DND-41 (cell line): Measurements from ENCODE around the gene CASS4.
"Not testable (repeated sequence)": the region's sequence is repeated elsewhere in the genome, so short reads cannot be mapped to it uniquely, and the experiment has no call there.

Experiments
- ATAC-seq: fragments of 200-7000 bp; cut with Tn5 transposase; 3 replicates; pipeline ENCODE4 v1.9.1; 2021; ENCODE audit warnings: low read depth; ENCODE audit not compliant: insufficient read depth
- DNase-seq: peaks from one replicate; pipeline ENCODE4 v3.0.0-alpha.2; 2020
- H2AFZ ChIP-seq: 2 replicates; pipeline ENCODE4 v1.6.0; 2012; ENCODE audit warnings: low read depth, low read length
- H3K27ac ChIP-seq: 2 replicates; pipeline ENCODE4 v1.5.1; 2012; ENCODE audit warnings: low read length, inconsistent platforms
- H3K27me3 ChIP-seq: fragments of 200-600 bp; sonication (generic); 2 replicates; pipeline ENCODE4 v1.6.0; 2012; ENCODE audit warnings: low read length, mild to moderate bottlenecking, inconsistent platforms; ENCODE audit not compliant: insufficient read depth, poor library complexity
- H3K36me3 ChIP-seq: 2 replicates; pipeline ENCODE4 v1.5.1; 2012; ENCODE audit warnings: low read length, inconsistent platforms; ENCODE audit not compliant: insufficient read depth
- H3K4me1 ChIP-seq: 2 replicates; pipeline ENCODE4 v1.5.1; 2012; ENCODE audit warnings: mild to moderate bottlenecking, low read length; ENCODE audit not compliant: insufficient read depth
- H3K4me2 ChIP-seq: 2 replicates; pipeline ENCODE4 v1.6.0; 2012; ENCODE audit warnings: mild to moderate bottlenecking, moderate library complexity, low read length, inconsistent platforms; ENCODE audit not compliant: insufficient read depth
- H3K4me3 ChIP-seq, 2 experiments: fragments of 200-600 bp in 1 of 2; shearing (Covaris generic) in 1 of 2; 2 replicates each; pipeline ENCODE4 v1.5.1; 2012 to 2016; ENCODE audit warnings: inconsistent platforms in 2 of 2, low read length in 2 of 2, mild to moderate bottlenecking in 2 of 2, low read depth in 1 of 2, moderate library complexity in 1 of 2
- H3K79me2 ChIP-seq: 2 replicates; pipeline ENCODE4 v1.6.0; 2012; ENCODE audit warnings: low read length, inconsistent platforms; ENCODE audit not compliant: insufficient read depth
- H3K9ac ChIP-seq: 2 replicates; pipeline ENCODE4 v1.6.0; 2012; ENCODE audit warnings: low read depth, mild to moderate bottlenecking, inconsistent platforms, low read length, moderate library complexity
- H3K9me3 ChIP-seq: 2 replicates; pipeline ENCODE4 v1.5.1; 2012; ENCODE audit warnings: low read length, moderate library complexity, mild to moderate bottlenecking, inconsistent platforms; ENCODE audit not compliant: insufficient read depth, severe bottlenecking
- H4K20me1 ChIP-seq: 2 replicates; pipeline ENCODE4 v1.6.0; 2012; ENCODE audit warnings: low read length; ENCODE audit not compliant: insufficient read depth
- CTCF ChIP-seq: IDR thresholded peaks from 2 replicates; pipeline ENCODE4 v1.5.1; 2012; ENCODE audit warnings: borderline replicate concordance, low read length, moderate library complexity, mild to moderate bottlenecking; ENCODE audit not compliant: poor library complexity, severe bottlenecking; ENCODE audit errors: extremely low read depth
- EZH2 ChIP-seq: IDR thresholded peaks from 3 replicates; pipeline ENCODE4 v1.6.1; 2012; ENCODE audit warnings: borderline replicate concordance, low read depth, mild to moderate bottlenecking, moderate library complexity, low read length, inconsistent platforms; ENCODE audit not compliant: severe bottlenecking

CASS4 gene

DNA sequence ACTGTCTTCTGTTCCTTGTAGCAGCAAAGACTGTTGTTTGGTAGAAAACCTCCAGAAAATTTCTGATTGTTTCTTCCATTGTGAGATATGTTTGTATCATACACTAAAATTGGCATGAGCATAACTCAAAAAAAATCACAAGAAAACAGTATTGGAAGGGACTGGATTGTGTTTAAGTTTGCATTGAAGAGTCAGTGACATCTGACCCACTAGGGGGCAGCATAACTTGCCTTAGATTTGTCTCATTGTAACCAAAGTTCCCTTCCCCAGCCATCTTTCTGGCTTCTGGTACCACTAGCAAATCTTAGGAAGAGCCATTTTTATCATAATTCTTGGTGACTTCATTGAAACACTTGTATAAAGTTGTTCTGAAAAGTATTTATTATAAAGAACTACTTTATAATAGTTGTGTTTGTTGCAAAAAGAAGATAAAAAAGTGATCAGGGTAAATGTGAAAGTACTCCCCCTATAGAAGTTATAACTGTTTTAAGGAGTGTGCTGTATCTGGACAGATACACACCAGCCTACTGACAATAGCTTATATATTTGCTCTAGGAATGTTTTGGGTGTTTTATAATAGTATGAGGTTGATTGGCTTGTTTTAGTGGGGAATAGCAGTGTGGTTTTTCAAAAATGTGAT, 11.9 kb upstream of the CASS4 start:
- Histone ChIP-seq H3K36me3 (peaks cover 96% of the 10 kb centered on the region), H3K27ac (no peak overlapping the region), H3K4me3 (no peak overlapping the region), H2AFZ (no peak overlapping the region), H3K4me2 (peak overlapping the region; percentile 11; the same call in 1 of the 2 replicates), H3K9me3 (no peaks in the 10 kb centered on the region), H3K27me3 (no peaks in the 10 kb centered on the region), H3K79me2 (peaks cover 53% of the 10 kb centered on the region), H4K20me1 (peaks cover 25% of the 10 kb centered on the region), H3K9ac (no peak overlapping the region), H3K4me1 (peaks cover 20% of the 10 kb centered on the region; the same call in 1 of the 2 replicates)
- ATAC-seq (peak; percentile 87), DNase-seq (peak; percentile 66)
- TF ChIP-seq EZH2 (no peak), CTCF (peak; percentile 84)

- Histone ChIP-seq H3K4me3 (no peak overlapping the region), H3K79me2 (peaks cover 33% of the 10 kb centered on the region), H3K9ac (no peak overlapping the region), H3K27me3 (no peaks in the 10 kb centered on the region), H3K4me2 (no peak overlapping the region), H3K4me1 (peaks cover 10% of the 10 kb centered on the region; the same call in 1 of the 2 replicates), H3K36me3 (peaks cover 93% of the 10 kb centered on the region), H2AFZ (no peak overlapping the region), H3K27ac (no peak overlapping the region), H3K9me3 (no peaks in the 10 kb centered on the region), H4K20me1 (peaks cover 31% of the 10 kb centered on the region)
- DNase-seq (no peak), ATAC-seq (no peak)
- TF ChIP-seq CTCF (no peak), EZH2 (no peak)
Measured at GRCh38 chr20:56403465-56403864, 8.6 kb upstream of the CASS4 start.

GRCh38 chr20:56405356-56405755, 6.7 kb upstream of the CASS4 start:
- not testable (repeated sequence) for H2AFZ ChIP-seq, H3K9me3 ChIP-seq, H3K9ac ChIP-seq, H3K4me3 ChIP-seq, H3K27me3 ChIP-seq, H3K4me1 ChIP-seq, H3K27ac ChIP-seq, H3K4me2 ChIP-seq, ATAC-seq, DNase-seq
- H3K79me2 ChIP-seq = peaks cover 19% of the 10 kb centered on the region
- peaks cover 76% of the 10 kb centered on the region for H3K36me3 ChIP-seq
- peaks cover 27% of the 10 kb centered on the region for H4K20me1 ChIP-seq

DNA sequence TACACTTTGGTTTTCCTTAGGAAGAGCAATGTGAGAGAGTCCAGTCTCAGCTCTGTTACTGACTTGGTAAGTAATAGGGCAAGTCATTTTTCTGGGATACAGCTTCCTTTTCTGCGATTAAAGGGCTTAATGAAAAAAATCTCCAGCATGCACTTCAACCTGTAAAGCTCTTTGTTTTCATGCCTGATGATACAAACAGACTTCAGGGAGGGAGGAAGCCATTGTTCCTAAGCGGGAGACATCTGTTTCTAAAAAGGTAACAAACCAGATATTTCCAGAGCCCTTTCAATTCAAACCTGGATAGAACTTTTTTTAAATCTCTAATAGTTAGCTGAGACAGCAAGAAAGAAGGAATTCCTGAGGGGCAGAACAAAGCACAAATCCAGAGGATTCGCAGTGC, 5.2 kb upstream of the CASS4 start:
- TF ChIP-seq CTCF = no peak
- TF ChIP-seq EZH2 = no peak
- no peak overlapping the region for H3K4me3 ChIP-seq
- no peak for ATAC-seq
- H4K20me1 ChIP-seq = peaks cover 19% of the 10 kb centered on the region
- no peaks in the 10 kb centered on the region for H3K4me1 ChIP-seq
- no peak overlapping the region for H2AFZ ChIP-seq
- no peak overlapping the region for H3K9ac ChIP-seq
- no peaks in the 10 kb centered on the region for H3K27me3 ChIP-seq
- peaks cover 61% of the 10 kb centered on the region for H3K36me3 ChIP-seq
- no peak overlapping the region for H3K27ac ChIP-seq
- H3K9me3 ChIP-seq = no peaks in the 10 kb centered on the region
- DNase-seq = no peak
- peaks cover 6% of the 10 kb centered on the region for H3K79me2 ChIP-seq
- no peak overlapping the region for H3K4me2 ChIP-seq
